ENCODE results near the gene CMTM8.

Gene CMTM8

DNA sequence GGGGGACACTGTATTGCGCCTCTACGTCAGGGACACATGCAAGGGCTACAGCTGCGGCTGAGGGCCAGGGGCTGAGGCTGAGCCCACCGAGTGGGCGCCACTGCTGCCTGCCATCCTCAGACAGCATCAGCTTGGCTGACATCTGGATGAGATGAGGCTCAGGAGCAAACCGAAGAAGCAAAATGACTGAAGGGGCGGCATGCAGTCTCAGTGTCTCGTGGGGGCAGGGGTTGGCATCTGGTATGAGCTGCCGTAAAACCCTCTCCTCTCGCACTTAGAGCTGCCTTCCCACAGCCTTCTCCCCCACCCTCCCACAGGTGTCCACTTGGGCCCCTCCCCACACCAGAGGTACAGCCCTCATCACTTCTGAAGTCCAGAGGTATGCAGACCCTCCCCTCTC lies 129.0 kb downstream of the CMTM8 start:
- no peak overlapping the region for H3K4me3 ChIP-seq (replicated peaks; ENCODE audit: low read depth, low read length)
- TF ChIP-seq CTCF (IDR thresholded peaks at IDR 0.05; ENCODE audit: low read depth, low read length, missing control alignments) = no peak
- no peak for DNase-seq (ENCODE audit: extremely low read depth, low read depth)

DNA sequence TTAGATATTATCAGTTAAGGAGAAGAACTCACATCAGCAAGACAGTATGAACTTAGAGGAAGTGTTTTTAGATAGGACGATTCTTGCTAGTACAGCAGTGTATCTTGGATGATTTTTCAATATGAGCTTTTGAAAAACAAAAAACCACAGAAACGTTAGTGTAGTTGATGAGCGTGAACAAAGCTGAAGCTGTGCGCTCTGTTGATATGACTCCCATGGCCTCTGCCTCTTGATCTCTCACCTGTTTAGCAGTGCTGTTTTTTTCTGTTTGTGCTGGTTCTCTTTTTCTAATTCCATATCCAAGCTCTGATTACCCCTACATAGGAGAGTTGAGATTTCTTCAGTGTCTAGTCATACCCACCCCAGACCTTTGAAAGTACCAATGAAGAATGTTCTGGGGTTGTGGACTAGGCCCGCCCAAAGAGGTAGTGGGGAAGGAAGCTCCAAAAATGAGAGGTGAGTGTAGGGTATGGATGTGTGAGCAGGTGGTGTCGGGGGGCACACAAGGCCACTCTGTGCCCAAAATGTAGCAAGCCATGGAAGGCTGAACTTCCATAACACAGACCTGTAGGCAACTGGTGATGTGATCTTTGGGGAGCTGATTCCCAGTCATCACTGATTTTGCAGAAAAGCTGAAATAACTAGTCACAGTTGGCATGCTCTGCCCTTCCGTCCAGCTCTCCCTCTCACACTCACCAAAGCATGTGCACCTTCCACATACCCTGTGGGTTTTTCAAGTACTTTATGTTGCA lies 133.2 kb downstream of the CMTM8 start:
- no peak overlapping the region for H3K4me3 ChIP-seq (replicated peaks; ENCODE audit: low read depth, low read length)
- no peak for TF ChIP-seq CTCF (IDR thresholded peaks at IDR 0.05; ENCODE audit: low read depth, low read length, missing control alignments)

DNA sequence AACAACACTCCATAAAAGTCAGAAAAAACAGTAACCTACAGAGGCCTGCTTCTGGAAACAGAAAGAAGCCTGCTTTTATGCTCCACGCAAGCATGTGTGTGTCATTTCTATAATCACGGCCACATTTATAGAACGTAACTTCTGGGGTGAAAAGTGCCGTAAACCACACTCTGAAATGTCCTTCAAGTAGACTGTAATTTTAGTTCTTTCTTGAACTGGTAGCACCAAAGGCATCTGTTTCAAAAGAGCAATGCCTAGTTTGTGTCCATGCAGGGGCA lies 133.7 kb downstream of the CMTM8 start:
- H3K4me3 ChIP-seq (replicated peaks; ENCODE audit: low read depth, low read length) = no peak overlapping the region
- no peak for DNase-seq (ENCODE audit: extremely low read depth, low read depth)
- no peak for TF ChIP-seq CTCF (IDR thresholded peaks at IDR 0.05; ENCODE audit: low read depth, low read length, missing control alignments)

More for the DNA sequence above, 133.2 kb downstream of the CMTM8 start:
- DNase-seq (ENCODE audit: extremely low read depth, low read depth) = no peak

DNA sequence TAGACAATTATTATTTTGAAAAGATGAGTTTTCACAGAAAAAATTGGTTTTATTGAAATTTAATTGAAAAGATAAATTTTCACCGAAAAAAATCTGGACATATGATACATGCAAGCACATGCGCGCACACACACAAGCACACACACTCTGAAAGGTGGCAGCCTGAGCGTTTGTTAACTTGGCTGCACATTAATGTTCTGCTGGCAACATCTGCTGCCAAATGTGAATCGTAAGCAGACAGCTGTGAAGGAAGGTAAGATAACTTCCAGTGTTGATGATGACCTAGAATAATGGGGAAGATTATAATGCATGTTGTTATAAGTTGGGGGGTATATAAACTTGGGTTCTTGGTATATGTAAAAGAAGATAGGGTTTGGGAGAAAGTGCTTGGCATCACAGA lies 134.8 kb downstream of the CMTM8 start:
- no peak for DNase-seq (ENCODE audit: extremely low read depth, low read depth)
- TF ChIP-seq CTCF (IDR thresholded peaks at IDR 0.05; ENCODE audit: low read depth, low read length, missing control alignments) = no peak
- no peak overlapping the region for H3K4me3 ChIP-seq (replicated peaks; ENCODE audit: low read depth, low read length)

- TF ChIP-seq CTCF (IDR thresholded peaks at IDR 0.05; ENCODE audit: low read depth, low read length, missing control alignments) = no peak
- DNase-seq (ENCODE audit: extremely low read depth, low read depth) = no peak
Measured at GRCh38 chr3:32373844-32374243, 135.4 kb downstream of the CMTM8 start.

GRCh38 chr3:32374788-32375595 lies 136.5 kb downstream of the CMTM8 start:
- peak; percentile 47 for DNase-seq (ENCODE audit: extremely low read depth, low read depth)
- TF ChIP-seq CTCF (IDR thresholded peaks at IDR 0.05; ENCODE audit: low read depth, low read length, missing control alignments) = peak; percentile 58
- H3K4me3 ChIP-seq (replicated peaks; ENCODE audit: low read depth, low read length) = no peak overlapping the region

More at GRCh38 chr3:32373844-32374243, 135.4 kb downstream of the CMTM8 start:
- H3K4me3 ChIP-seq (replicated peaks; ENCODE audit: low read depth, low read length) = no peak overlapping the region
